GM13977 (cell line): Measurements from ENCODE around the gene GAMT.

Experiments
- DNase-seq: peaks from one replicate; pipeline ENCODE4 v3.0.0; 2012; ENCODE audit warnings: low spot score
- in situ Hi-C: fragments of 300-500 bp; cut with MboI; formaldehyde crosslinking; loops from one replicate; pipeline ENCODE4 v1.12.0; 2022; ENCODE audit warnings: low sequenced_read_pairs, low pct_unique_long_range_greater_than_20kb, mixed read lengths, inconsistent platforms; ENCODE audit not compliant: unreplicated experiment
- TF ChIP-seq, protein P1 (sequence below): IDR thresholded peaks from 2 replicates; pipeline ENCODE4 v1.5.1; 2012; ENCODE audit warnings: mild to moderate bottlenecking, control low read depth; ENCODE audit not compliant: insufficient read depth; ENCODE audit errors: extremely low read depth, missing control alignments

GAMT gene

GRCh38 chr19:1385816-1386215, 15.5 kb downstream of the GAMT start:
- in situ Hi-C loops = loop anchor here (25.0 kb wide), 1 partner anchor 99 kb away; the partner anchor contains the start of genes EFNA2 and FAM174C
- no peak for DNase-seq
- TF ChIP-seq, protein P1, sequence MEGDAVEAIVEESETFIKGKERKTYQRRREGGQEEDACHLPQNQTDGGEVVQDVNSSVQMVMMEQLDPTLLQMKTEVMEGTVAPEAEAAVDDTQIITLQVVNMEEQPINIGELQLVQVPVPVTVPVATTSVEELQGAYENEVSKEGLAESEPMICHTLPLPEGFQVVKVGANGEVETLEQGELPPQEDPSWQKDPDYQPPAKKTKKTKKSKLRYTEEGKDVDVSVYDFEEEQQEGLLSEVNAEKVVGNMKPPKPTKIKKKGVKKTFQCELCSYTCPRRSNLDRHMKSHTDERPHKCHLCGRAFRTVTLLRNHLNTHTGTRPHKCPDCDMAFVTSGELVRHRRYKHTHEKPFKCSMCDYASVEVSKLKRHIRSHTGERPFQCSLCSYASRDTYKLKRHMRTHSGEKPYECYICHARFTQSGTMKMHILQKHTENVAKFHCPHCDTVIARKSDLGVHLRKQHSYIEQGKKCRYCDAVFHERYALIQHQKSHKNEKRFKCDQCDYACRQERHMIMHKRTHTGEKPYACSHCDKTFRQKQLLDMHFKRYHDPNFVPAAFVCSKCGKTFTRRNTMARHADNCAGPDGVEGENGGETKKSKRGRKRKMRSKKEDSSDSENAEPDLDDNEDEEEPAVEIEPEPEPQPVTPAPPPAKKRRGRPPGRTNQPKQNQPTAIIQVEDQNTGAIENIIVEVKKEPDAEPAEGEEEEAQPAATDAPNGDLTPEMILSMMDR = no peak

- TF ChIP-seq, protein P1 = no peak
- in situ Hi-C loops = loop anchor here (25.0 kb wide), 1 partner anchor 97 kb away; the partner anchor contains the start of genes EFNA2 and FAM174C
- DNase-seq = no peak
These were observed 16.7 kb downstream of the GAMT start for GRCh38 chr19:1384478-1385110.

DNA sequence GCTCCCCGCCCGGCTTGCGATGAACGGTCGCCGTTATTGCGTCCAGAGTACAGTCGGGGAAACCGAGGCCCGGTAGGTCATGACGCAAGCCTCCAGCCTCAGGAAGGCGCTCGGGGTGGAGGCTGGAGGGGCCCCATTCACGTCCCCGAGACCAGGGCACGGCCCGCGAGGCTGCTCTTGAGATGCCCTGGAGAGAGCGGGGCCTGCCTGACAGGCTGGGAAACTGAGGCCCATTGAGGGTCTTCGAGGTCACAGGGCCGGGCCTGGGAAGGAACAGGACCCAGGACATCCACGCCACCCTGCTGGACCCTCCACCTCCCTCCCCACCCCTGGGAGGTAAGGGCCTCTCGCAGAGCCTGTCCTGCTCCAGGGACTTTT, 17.3 kb downstream of the GAMT start:
- no peak for DNase-seq
- in situ Hi-C loops = loop anchor here (25.0 kb wide), 1 partner anchor 97 kb away; the partner anchor contains the start of genes EFNA2 and FAM174C
- TF ChIP-seq, protein P1 = no peak

- peak; percentile 90 for DNase-seq
- TF ChIP-seq, protein P1 = peak; percentile 25
- in situ Hi-C loops = loop anchor here (25.0 kb wide), 1 partner anchor 96 kb away; the partner anchor contains the start of genes EFNA2 and FAM174C
These were observed 17.8 kb downstream of the GAMT start, which contains the start of gene NDUFS7 for GRCh38 chr19:1383312-1384084. TSS of gene NDUFS7 (plus strand) at chr19:1383907. CDS start at chr19:1383927, 20 bp downstream.

GRCh38 chr19:1383017-1383311, 18.4 kb downstream of the GAMT start:
- in situ Hi-C loops = loop anchor here (25.0 kb wide), 1 partner anchor 96 kb away; the partner anchor contains the start of genes EFNA2 and FAM174C
- DNase-seq = no peak
- TF ChIP-seq, protein P1 = no peak

DNA sequence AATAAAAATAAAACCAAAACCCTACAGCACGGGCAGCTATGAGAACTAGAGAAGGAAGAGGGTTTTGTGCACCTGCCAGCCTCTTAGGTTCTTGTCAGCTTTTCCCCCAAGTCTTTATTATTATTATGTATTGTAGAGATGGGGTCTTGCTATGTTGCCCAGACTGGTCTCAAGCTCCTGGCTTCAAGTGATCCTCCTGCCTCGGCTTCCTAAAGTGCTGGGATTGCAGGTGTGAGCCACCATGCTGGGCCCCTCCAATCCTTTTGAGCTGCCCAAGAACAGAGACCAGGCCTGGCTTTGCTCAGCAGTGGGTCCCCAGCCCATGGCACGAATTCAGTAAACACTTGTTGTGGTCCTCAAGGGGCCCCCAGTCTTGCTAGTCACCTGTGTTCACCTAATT, 19.1 kb downstream of the GAMT start:
- TF ChIP-seq, protein P1 = no peak
- in situ Hi-C loops = loop anchor here (25.0 kb wide), 1 partner anchor 95 kb away; the partner anchor contains the start of genes EFNA2 and FAM174C
- no peak for DNase-seq
